H4 (cell line): ENCODE measurements around the gene CADM2. TPM values are rescaled to one million over a fixed set of nuclear protein-coding genes. Genes with fewer than 3 reads are reported as not detected.

Experiments
- DNase-seq: peaks from one replicate; pipeline ENCODE4 v3.0.0-alpha.2; 2015; ENCODE audit warnings: low spot score
- total RNA-seq: library from RNA; depleted of rRNA; stranded (reverse); fragments of >200 nt; shearing (Covaris generic); gene quantifications from 2 replicates; pipeline ENCODE4 v1.2.3, GENCODE V29; 2014

Gene CADM2
- total RNA-seq, 1 experiment from 2014 or later, result not detected

DNA sequence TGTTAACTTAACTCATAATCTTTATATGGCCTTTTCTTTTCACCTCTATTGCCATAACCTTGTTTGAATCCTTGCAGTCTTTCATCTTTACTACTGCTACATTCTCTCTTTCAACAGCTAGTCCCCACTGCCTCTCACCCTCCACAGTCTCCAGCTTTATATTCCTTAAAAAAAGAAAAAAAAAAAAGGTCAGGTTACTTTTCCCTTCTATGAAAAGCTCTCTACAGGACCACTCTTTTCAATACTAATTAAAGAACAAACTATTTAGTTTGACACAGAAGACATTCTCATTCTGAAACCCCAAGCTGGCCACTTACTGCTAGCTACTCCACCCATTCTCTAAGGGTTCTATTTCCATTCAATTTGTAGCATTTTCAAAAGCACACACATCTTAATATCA, 25.6 kb downstream of the CADM2 start:
- DNase-seq, result no peak

DNA sequence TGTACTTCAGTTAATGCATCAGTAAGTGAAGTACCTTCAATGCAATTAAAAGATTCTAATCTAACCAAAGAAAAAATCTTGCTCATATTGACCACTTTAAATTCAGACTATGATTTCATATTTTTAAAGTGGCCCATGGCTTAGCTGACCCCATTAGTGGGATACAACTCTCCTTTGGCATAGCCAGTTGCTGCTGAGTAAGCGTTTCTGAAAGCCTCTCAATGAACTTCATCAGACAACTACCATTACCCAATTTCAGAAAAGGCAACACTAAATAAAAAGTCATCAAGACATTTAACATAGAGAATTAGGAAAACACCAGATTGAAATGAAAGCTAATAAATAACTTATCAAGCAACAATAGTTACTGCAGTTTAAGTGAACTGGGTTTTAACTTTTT, 27.0 kb downstream of the CADM2 start:
- DNase-seq, result no peak

DNA sequence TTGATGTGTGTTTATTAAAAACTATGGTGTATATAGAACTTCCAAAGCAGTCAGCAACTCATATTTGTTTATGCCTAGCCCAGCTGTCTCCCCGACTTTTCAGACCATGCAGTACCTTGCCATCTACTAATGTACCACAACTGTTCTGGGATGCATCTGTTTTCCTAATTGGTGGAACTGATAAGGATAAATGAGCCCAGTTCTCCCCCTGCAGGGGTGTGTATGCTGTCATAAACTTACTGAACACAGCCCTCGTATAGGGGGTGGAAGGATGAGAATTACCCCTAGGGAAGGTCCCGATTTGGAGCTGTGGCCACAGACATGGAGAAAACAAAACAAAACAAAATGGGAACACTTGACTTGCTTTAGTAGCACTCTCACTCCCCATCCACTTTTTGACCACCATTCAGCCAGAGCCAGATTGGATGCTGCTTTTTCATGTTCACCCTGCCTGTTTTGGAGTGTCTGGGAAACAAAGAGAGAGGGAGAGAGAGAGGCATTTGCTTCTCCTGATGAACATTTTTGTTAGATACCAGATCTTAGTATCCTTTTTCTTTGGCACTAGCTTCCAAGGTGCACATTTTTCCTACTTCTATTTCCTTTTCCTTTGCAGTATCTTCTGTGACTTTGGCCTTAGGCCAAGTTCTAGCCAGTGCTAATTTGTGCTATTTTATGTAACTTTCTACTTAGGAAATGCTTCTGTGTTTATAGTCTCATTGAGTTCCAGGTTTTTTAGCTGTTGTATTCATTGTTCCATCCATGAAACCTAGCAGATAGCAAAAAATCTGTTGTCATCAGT, 29.1 kb downstream of the CADM2 start:
- DNase-seq, result no peak

- no peak for DNase-seq
These were observed 30.3 kb downstream of the CADM2 start for GRCh38 chr3:84989102-84989501.

DNA sequence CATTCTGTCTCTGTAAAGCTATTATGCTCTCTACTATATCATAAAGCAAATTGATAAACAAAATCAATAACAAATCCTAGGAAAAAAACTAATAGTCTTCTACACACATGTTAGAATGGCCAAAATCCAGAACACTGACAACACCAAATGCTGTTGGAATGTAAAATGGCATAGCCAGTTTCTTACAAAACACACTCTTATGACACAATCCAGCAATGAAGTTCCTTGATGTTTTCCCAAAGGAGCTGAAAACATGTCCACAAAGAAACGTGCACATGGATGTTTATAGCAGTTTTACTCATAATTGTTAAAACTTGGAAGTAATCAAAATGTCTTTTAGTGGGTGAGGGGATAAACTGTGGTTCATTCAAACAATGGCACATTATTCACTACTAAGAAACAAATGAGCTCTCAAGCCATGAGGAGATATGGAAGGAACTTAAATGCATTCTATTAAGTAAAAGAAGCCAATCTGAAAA, 32.7 kb downstream of the CADM2 start:
- no peak for DNase-seq

DNA sequence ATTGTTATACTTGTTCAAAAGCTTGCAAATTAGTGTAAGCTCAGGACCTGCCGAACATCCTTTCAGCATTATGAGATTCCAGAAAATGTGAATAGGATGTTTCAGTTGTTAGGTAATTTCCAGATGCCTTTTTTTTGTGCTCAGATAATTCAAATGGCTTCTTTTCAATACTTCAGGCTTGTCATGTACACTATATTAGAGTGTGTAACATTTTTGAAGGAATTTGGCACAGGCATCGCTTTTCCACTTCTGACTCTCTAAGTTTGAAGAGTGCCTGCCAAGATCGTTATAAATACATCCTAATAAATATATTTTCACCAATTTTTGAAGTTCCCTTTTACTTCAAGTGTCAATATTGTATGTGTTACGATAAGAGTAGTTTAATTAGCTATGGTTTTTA, 35.2 kb downstream of the CADM2 start:
- no peak for DNase-seq

DNA sequence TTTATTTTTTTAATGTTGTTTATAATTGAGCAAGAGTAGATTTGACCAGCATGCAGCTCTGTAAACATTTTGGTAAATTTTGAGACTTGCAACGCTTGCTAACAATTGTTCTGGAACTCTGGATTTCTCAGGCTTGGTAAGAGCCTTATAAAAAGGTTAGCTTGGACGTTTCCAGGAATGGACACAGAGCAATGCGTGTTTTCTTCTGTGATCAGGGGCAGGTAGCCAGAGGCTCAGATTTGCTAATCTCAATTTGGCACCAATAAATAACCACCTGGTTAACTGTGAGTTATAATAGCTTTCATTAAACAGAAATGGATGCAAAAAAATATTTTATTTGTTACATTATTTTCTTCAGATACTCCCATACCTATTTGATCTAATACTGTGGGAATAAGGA, 39.8 kb downstream of the CADM2 start:
- DNase-seq, result no peak

DNA sequence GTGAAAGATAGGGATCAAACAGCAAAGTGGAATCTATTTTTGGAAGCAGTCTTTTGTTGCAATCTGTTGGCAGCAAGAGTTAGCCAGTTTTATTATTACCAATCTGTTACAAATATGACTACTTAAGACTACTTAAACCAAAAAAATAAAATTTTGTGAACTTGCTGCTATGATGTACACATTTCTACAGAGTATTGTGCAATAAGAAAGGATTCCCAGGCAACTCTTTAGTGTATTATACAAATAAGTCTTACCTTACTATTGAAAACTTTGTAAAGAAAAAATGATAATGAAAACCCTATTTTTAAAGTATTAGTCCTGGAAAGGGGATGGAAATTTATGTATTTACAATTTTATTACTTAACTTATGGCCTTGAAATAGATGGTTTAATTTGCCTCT, 44.7 kb downstream of the CADM2 start:
- no peak for DNase-seq

GRCh38 chr3:85004147-85004546, 45.4 kb downstream of the CADM2 start:
- DNase-seq, result no peak

DNA sequence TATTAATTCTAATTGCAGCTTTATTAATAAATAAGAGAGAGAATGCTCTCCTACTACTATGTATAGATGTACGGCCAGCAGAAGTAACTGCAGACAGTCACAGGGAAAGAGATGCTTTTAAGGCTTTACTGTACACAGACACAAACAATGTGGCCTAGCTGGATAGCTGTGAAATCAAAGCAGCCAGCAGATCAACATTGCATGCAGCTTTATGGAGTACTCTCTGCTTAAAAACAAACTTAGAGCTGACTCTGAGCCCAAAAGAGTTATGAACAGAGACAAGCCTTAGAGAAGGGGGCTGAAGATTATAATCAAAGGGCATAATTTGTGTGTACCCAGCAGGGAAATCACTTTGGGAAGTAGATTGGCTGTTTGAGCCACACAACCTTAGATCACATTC, 47.2 kb downstream of the CADM2 start:
- DNase-seq, result no peak

GRCh38 chr3:85007195-85008094, 48.7 kb downstream of the CADM2 start:
- no peak for DNase-seq

- no peak for DNase-seq
These were observed 62.0 kb downstream of the CADM2 start for GRCh38 chr3:85020828-85021227.

- DNase-seq, result no peak
These were observed 71.3 kb downstream of the CADM2 start for GRCh38 chr3:85030052-85030451.

GRCh38 chr3:85037203-85037602, 78.4 kb downstream of the CADM2 start:
- DNase-seq, result no peak

DNA sequence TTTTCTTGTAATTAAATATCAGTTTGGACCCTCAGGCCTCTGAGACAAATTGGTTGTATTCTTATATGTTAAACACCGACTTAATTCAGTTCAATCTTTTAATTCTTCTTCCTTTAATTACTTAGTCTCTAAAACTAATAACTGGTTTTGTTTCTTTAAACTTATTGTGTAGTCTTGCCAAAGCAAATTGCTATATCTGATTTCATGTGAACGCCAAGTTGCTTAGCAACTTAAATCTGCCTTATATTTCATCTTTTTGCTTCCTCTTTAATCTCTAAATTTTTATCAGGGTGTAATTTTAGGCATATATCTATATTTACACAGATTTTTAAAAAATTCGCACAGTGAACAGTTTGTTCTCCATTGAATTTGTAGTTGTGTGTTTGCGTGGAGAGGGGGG, 82.2 kb downstream of the CADM2 start:
- no peak for DNase-seq

- DNase-seq, result no peak
These were observed 82.8 kb downstream of the CADM2 start for GRCh38 chr3:85041562-85042055.

- DNase-seq, result no peak
These were observed 92.0 kb downstream of the CADM2 start for GRCh38 chr3:85050821-85051220.

DNA sequence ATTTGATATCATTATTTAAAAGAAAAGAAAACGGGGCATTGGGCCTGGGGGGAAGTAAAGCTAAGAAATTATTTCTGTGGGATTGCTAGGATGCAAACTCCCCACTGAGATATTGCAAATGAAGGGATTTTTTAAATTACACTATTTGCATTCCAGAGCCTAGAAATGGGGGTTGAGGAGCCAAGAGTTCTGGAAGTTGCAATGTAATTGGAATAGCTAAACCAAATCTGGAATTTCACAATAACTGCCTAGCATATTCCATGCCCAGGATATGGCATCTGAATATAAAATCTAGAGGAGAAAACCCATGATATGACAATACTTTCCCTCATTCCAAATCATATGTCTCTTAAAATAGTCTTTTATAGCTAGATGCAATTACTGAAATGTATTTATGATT, 93.0 kb downstream of the CADM2 start:
- DNase-seq, result no peak

- no peak for DNase-seq
These were observed 94.8 kb downstream of the CADM2 start for GRCh38 chr3:85053626-85054025.

GRCh38 chr3:85054579-85054978, 95.8 kb downstream of the CADM2 start:
- no peak for DNase-seq

- no peak for DNase-seq
These were observed 110.1 kb downstream of the CADM2 start for GRCh38 chr3:85068911-85069310.

GRCh38 chr3:85074003-85074402, 115.2 kb downstream of the CADM2 start:
- DNase-seq, result no peak

DNA sequence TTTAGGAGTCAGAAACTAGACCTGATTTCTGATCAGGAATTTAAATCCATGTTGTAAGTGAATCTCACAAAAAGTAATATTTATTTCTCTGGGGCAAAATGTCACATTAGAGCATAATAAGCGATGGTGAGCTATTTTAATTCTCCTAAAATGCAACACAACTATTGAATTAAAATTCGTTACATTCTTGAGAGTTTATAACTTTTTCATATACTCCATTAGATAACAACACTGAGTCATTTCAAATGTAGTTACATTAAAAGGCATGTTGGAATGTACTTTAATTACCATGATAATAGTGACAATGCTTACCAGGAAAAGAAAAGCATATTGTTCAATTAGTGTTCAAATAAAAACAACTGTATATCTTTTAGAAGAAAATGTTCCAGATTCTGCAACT, 116.9 kb downstream of the CADM2 start:
- no peak for DNase-seq
